DOHH2 (cell line): ENCODE results near the gene ABHD4.

ENCODE experiments used
- CTCF ChIP-seq: fragments of 200-600 bp; sonication (generic); IDR thresholded peaks from one replicate; pipeline ENCODE4 v1.5.1; 2014; ENCODE audit warnings: antibody characterized with exemption, mild to moderate bottlenecking, low read depth, low read length; ENCODE audit not compliant: poor library complexity, severe bottlenecking
- EZH2phosphoT487 ChIP-seq: fragments of 200-600 bp; sonication (generic); IDR thresholded peaks from 2 replicates; pipeline ENCODE4 v1.6.1; 2017; ENCODE audit warnings: borderline replicate concordance, mild to moderate bottlenecking, antibody characterized with exemption, low read length, moderate library complexity, mixed read lengths

- TF ChIP-seq CTCF (no peak), EZH2phosphoT487 (no peak)
Measured at GRCh38 chr14:22553445-22553844, 44.7 kb upstream of the ABHD4 start.
